HEK293T (cell line): ENCODE data around the gene RFC4.

Source experiments
- CTCF ChIA-PET: fragments of 350-600 bp; formaldehyde crosslinking; extraction: SDS; loops from one replicate; lab custom pipeline; 2021; ENCODE audit warnings: antibody characterized with exemption, inconsistent platforms; lab: Yijun Ruan, JAX
- POLR2A ChIA-PET: fragments of 350-600 bp; formaldehyde crosslinking; extraction: SDS; loops from one replicate; lab custom pipeline; 2020; ENCODE audit warnings: antibody characterized with exemption, inconsistent platforms; lab: Yijun Ruan, JAX
- DNase-seq: peaks from one replicate; pipeline ENCODE4 v3.0.0; 2012; ENCODE audit warnings: mixed read lengths; ENCODE audit errors: extremely low spot score
- ARNT ChIP-seq: fragments of 450-650 bp; IDR thresholded peaks from 2 replicates; pipeline ENCODE4 v1.6.1; 2017; ENCODE audit warnings: mild to moderate bottlenecking
- BHLHE40 ChIP-seq: fragments of 450-650 bp; IDR thresholded peaks from 2 replicates; pipeline ENCODE4 v1.6.1; 2016; ENCODE audit warnings: mild to moderate bottlenecking, moderate library complexity, borderline replicate concordance
- CTBP1 ChIP-seq: fragments of 450-650 bp; IDR thresholded peaks from 2 replicates; pipeline ENCODE4 v1.6.1; 2016; ENCODE audit warnings: borderline replicate concordance
- ELF4 ChIP-seq: fragments of 450-650 bp; IDR thresholded peaks from 2 replicates; pipeline ENCODE4 v1.6.1; 2017; ENCODE audit warnings: antibody characterized with exemption
- FOXA1 ChIP-seq: fragments of 450-650 bp; IDR thresholded peaks from 2 replicates; pipeline ENCODE4 v1.6.1; 2016; ENCODE audit warnings: mild to moderate bottlenecking
- FOXK2 ChIP-seq: fragments of 450-650 bp; IDR thresholded peaks from 2 replicates; pipeline ENCODE4 v1.6.1; 2016; ENCODE audit warnings: mild to moderate bottlenecking
- FOXM1 ChIP-seq: fragments of 450-650 bp; IDR thresholded peaks from 2 replicates; pipeline ENCODE4 v1.6.1; 2017; ENCODE audit warnings: mild to moderate bottlenecking, borderline replicate concordance
- HDGF ChIP-seq: fragments of 450-650 bp; IDR thresholded peaks from 2 replicates; pipeline ENCODE4 v1.6.1; 2017; ENCODE audit warnings: antibody characterized with exemption, borderline replicate concordance
- L3MBTL2 ChIP-seq: fragments of 450-650 bp; conservative IDR thresholded peaks from 2 replicates; pipeline ENCODE4 v1.6.1; 2016; ENCODE audit warnings: mild to moderate bottlenecking
- LEF1 ChIP-seq: fragments of 450-650 bp; IDR thresholded peaks from 2 replicates; pipeline ENCODE4 v1.6.1; 2017; ENCODE audit warnings: mild to moderate bottlenecking, borderline replicate concordance
- NFRKB ChIP-seq: fragments of 450-650 bp; IDR thresholded peaks from 2 replicates; pipeline ENCODE4 v1.6.1; 2016; ENCODE audit warnings: mild to moderate bottlenecking, moderate library complexity
- PKNOX1 ChIP-seq: fragments of 450-650 bp; IDR thresholded peaks from 2 replicates; pipeline ENCODE4 v1.6.1; 2016
- SP1 ChIP-seq: fragments of 450-650 bp; IDR thresholded peaks from 2 replicates; pipeline ENCODE4 v1.6.1; 2017
- SUZ12 ChIP-seq: fragments of 450-650 bp; IDR thresholded peaks from 2 replicates; pipeline ENCODE4 v1.6.1; 2016; ENCODE audit warnings: mild to moderate bottlenecking
- TARDBP ChIP-seq: fragments of 450-650 bp; IDR thresholded peaks from 2 replicates; pipeline ENCODE4 v1.6.1; 2016
- ZNF384 ChIP-seq: fragments of 450-650 bp; IDR thresholded peaks from 2 replicates; pipeline ENCODE4 v1.6.1; 2016

RFC4 gene

GRCh38 chr3:186800285-186800684 lies 6.0 kb downstream of the RFC4 start:
- POLR2A ChIA-PET = interaction anchor here (0.7 kb wide), 1 partner anchor 17 kb away, joined by 3 read pairs; the partner anchor contains the start of gene EIF4A2
- CTCF ChIA-PET = no interaction called here
- TF ChIP-seq PKNOX1 = no peak
- no peak for TF ChIP-seq FOXA1
- TF ChIP-seq TARDBP = no peak
- TF ChIP-seq ELF4 = no peak
- TF ChIP-seq L3MBTL2 = no peak
- no peak for TF ChIP-seq CTBP1
- TF ChIP-seq NFRKB = no peak
- no peak for TF ChIP-seq ZNF384
- no peak for TF ChIP-seq LEF1
- TF ChIP-seq FOXK2 = no peak
- no peak for TF ChIP-seq SUZ12
- TF ChIP-seq HDGF = no peak
- TF ChIP-seq SP1 = no peak
- no peak for TF ChIP-seq ARNT
- DNase-seq = no peak

- ChIA-PET CTCF (interaction anchor here (0.9 kb wide), 1 partner anchor 182 kb away, joined by 3 read pairs; no protein-coding TSS in a partner anchor), POLR2A (interaction anchor here (1.3 kb wide), 1 partner anchor 15 kb away, joined by 4 read pairs; the partner anchor contains the start of gene EIF4A2)
- DNase-seq = no peak
- no peak for TF ChIP-seq PKNOX1
- no peak for TF ChIP-seq CTBP1
- TF ChIP-seq ARNT = no peak
- TF ChIP-seq L3MBTL2 = no peak
- TF ChIP-seq FOXM1 = no peak
- TF ChIP-seq SP1 = no peak
- no peak for TF ChIP-seq BHLHE40
- no peak for TF ChIP-seq SUZ12
- TF ChIP-seq TARDBP = no peak
- TF ChIP-seq ZNF384 = no peak
- no peak for TF ChIP-seq LEF1
- no peak for TF ChIP-seq ELF4
- no peak for TF ChIP-seq FOXK2
These were observed 7.9 kb downstream of the RFC4 start for GRCh38 chr3:186798239-186798874.

DNA sequence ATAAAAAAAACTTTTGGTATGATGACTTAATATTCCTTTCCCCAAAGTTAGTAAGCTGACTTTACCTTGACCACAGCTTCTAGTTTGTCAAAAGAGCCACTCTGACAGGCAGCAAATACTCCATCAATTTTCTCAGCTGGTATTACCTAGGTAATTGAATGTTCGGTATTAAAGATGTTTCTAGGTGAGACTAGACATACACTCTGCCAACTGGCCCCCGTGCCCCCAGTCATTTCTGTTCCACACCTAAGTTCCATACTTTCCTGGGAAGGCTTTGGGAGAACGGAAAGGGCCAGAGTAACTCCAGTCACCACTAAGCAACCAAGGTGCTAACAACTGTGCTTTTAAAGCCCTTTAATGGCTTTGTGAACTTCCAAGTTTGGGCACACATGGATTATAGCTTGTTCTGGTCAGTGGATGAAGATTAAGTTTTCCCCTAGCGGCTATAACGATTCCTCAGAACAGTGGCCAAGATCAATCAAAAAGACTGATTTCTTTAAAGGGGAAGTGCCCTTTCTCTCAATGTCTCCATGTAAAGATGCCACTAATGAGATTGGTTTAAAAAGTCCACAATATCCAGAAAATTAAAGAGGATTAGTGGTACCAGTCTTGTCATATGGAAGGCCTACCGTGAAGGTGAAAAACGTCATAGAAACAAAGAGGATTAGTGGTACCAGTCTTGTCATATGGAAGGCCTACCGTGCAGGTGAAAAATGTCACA lies 15.9 kb downstream of the RFC4 start:
- ChIA-PET POLR2A (interaction anchor here (1.4 kb wide), 1 partner anchor 15 kb away, joined by 7 read pairs; the partner anchor contains the start of gene RFC4), CTCF (no interaction called here)
- TF ChIP-seq SP1 (no peak), ZNF384 (no peak), BHLHE40 (no peak), ELF4 (no peak), FOXM1 (no peak), LEF1 (no peak), L3MBTL2 (no peak), HDGF (no peak), FOXA1 (no peak), TARDBP (no peak), SUZ12 (no peak), CTBP1 (no peak), NFRKB (no peak), FOXK2 (no peak), PKNOX1 (no peak), ARNT (no peak)
- DNase-seq = no peak

DNA sequence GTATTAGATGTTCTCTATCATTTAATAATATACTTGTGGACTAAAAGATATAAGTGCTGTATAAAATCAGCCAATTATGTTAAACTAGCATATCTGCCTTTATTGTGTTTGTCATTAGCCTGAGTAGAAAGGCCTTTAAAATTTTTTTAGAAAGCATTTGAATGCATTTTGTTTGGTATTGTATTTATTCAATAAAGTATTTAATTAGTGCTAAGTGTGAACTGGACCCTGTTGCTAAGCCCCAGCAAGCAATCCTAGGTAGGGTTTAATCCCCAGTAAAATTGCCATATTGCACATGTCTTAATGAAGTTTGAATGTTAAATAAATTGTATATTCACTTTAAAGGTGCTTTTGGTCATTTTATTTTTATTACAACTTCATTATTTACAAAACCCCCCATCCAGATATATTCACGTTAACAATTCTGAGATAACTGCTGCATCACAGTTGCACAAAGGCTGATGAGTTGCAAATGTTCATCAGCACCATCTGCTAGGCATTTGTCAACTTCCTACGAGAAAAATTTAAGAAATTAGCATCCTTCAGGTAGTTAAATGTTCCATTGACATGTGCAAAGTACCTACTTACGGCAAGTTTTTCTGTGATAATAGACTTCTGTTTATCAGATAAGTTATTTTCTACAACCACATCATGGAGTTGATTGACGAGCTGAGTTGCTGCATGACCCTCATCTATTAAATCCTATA lies 16.6 kb downstream of the RFC4 start:
- TF ChIP-seq FOXA1 = no peak
- TF ChIP-seq TARDBP = no peak
- TF ChIP-seq ARNT = no peak
- TF ChIP-seq NFRKB = no peak
- no peak for TF ChIP-seq ELF4
- TF ChIP-seq SUZ12 = no peak
- no peak for TF ChIP-seq FOXK2
- no peak for TF ChIP-seq PKNOX1
- no peak for TF ChIP-seq L3MBTL2
- TF ChIP-seq HDGF = no peak
- no peak for TF ChIP-seq LEF1
- TF ChIP-seq SP1 = no peak
- TF ChIP-seq BHLHE40 = no peak
- TF ChIP-seq ZNF384 = no peak
- TF ChIP-seq FOXM1 = no peak
- TF ChIP-seq CTBP1 = no peak
- POLR2A ChIA-PET = interaction anchor here (1.4 kb wide), 1 partner anchor 16 kb away, joined by 7 read pairs; the partner anchor contains the start of gene RFC4
- CTCF ChIA-PET = no interaction called here
- DNase-seq = no peak
